Head of caudate nucleus (tissue), 42 donors: ENCODE measurements around the gene FAM241B.

Experiments used
- DNase-seq, 42 donors: peaks; one replicate each; pipeline versions ENCODE4 v3.0.0 to v3.0.0-alpha.2; 2020 to 2021; ENCODE audit warnings: mixed read lengths in 7 of 42
- intact Hi-C: fragments of 100-400 bp; cut with DNase I; formaldehyde crosslinking; loops from one replicate; pipeline ENCODE4 v1.15.0; 2022

FAM241B gene

DNA sequence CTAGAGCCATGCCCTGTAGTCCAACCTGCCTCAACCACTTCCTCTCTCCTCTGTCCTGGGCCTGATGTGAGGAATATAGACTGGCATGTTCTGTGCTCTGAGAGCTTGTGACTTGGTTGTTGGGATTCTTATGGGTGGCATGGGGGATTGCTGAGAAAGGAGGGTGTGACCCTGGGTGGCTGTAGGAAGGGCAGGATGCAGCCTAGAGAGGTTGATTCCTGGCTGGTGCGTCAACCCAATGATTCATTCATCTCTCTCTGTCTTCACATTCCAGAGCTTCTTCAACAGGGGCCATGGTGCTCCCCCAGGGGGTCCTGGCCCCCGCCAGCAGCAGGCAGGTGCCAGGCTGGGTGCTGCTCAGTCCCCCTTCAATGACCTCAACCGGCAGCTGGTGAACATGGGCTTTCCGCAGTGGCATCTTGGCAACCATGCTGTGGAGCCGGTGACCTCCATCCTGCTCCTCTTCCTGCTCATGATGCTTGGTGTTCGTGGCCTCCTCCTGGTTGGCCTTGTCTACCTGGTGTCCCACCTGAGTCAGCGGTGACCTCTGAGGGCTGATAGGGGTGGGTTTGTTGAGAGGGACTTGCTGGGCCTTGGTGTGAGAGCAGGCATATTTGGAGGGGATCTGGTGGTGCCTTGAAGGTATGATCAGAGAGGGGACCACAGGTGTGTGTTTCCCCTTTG lies 2.6 kb downstream of the FAM241B start:
- DNase-seq = peak in 2 of 42 donors; percentile 2 to 27
- intact Hi-C loops = loop anchor here (10.0 kb wide), 1 partner anchor 398 kb away; no protein-coding TSS in a partner anchor

DNA sequence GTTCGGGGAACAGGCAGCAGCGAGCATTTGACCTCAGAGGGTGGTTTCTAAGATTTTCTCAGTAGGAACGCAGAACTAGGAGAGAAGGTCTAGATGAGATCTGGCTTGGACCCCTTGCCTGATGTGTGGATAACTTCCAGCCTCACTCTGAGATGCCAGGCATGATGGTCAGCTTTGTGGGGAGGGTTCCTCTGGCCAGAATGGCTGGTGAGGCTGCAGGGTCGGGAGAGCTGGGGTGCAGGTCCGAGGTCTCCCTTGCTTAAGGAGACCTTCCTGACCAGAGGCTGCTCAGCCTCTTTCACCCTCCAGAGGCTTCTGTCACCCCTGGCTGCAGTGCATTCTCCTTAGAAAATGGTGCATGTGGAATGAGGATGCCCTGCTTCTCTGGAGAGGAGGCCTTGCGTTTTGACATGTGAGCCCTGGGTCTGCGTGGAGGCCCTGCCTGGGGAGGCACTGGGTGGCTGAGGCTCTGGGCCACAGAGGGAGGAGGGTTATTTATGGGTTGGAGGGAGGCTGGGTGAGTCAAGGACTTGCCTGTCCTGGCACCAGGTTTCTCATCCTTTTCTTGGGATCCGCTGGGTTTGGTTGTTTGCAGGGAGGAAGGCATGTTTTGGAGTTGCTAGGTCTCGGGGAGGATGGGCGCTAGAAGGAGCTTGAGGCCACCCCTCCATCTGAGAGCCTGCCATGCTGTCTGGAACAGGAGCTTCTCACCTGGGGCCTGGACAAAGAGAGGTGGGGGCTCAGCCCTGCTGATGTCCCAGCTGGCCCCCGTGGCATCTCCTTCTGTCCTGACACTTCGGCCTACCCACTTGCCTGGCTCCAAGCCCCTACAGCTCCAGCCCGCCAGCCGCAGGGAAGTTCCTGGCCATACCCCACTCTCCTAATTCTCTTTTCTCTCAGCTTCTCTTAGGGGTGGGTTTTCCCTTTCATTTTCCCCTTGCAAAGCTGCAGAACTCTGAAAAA lies 3.9 kb downstream of the FAM241B start:
- DNase-seq = peak in 5 of 42 donors; percentile 2 to 40 (median 12)
- intact Hi-C loops = loop anchor here (10.0 kb wide), 1 partner anchor 399 kb away; no protein-coding TSS in a partner anchor

DNA sequence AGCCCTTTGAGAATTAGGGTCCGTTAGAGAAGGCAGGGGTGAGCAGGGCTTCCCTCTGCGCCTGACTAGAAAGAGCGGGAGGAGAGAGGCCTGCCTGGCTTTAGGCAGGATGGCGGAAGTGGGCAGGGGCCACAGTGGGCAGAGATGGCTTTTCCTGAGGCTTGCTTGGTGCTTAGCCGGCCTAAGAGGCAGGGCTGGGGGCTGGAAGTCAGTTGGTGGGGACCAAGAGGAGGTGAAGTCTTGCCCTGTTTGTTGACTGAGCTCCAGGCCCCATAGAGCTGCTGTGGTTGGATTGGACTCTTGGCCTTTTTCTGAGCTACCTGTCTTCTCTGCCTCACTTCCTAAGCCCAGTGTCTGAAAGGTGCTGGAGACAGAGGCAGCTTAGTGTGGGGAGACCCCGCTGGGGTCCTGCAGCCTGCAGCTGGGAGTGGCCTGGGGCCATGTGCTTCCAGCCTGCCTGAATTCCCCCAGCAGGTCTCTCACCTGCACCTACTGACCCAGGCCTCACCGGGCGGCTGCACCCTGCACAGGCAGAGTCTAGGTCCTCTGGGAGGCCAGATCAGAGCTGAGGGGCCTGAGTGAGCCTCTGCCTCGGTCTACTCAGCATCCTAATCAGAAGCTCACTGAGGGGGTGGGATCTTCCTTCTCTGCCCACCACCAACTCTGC lies 4.8 kb downstream of the FAM241B start:
- intact Hi-C loops = loop anchor here (10.0 kb wide), 1 partner anchor 400 kb away; no protein-coding TSS in a partner anchor

DNA sequence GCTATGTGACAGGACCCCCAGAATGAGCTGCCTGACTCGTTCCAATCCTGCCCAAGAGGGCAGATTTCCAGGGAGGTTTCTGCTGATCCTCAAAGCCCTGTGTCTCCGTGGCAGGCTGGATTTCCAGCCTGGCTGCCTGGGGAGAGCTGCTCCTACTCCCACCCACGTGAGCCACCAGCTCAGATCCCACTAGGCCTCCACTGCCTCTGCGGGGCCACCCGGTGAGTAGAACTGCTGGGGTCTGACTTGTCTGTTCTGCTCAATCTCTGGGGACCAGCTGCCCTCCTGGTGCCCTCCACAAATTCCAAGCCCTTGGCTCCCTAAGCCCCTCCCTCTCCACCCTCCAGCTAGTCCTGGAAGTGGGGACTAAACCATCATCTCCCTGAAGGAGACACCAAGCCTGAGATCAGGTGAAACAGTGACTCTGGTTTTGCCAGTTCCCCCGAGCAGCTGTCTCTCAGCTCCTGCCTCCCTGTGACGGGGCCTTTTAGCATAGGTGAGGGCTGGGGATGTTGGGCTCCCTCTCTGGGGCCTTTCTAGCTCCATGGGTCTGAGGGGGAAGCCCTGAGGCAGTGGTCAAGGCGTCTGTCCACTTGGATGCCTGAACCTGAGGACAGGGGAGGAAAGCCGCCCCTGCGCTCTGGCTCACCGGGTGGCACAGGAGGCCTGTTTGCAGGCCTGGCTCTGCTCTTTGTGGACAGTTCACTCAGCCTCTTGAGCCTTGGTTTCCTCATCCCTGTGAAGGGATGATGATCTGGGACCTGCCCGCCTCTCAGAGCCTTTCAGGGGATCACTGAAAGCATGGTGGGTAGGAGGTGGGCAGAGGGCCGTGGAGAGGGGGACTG lies 5.6 kb downstream of the FAM241B start:
- peak in 4 of 42 donors; percentile 6 to 36 (median 19) for DNase-seq
- intact Hi-C loops = loop anchor here (10.0 kb wide), 1 partner anchor 401 kb away; no protein-coding TSS in a partner anchor

More for the DNA sequence above, 4.8 kb downstream of the FAM241B start:
- peak in 5 of 42 donors; percentile 4 to 31 (median 13) for DNase-seq

DNA sequence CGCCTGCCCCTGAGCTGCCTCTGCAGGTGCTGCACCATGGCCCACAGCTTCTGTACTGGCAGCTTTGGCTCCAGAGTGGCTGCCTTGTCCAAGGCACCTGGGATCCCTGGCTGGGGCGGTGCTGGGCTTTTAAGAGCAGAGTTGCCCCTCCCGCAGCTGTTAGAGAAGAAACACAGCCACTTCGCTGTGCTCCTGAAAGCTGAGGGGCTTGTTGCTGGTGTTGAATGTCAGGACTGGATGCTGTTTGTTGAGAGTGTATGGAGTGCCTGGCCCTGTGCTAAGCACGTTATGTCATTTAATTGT lies 6.2 kb downstream of the FAM241B start:
- intact Hi-C loops = loop anchor here (10.0 kb wide), 1 partner anchor 401 kb away; no protein-coding TSS in a partner anchor
- DNase-seq = peak in 2 of 42 donors; percentile 4 to 19

DNA sequence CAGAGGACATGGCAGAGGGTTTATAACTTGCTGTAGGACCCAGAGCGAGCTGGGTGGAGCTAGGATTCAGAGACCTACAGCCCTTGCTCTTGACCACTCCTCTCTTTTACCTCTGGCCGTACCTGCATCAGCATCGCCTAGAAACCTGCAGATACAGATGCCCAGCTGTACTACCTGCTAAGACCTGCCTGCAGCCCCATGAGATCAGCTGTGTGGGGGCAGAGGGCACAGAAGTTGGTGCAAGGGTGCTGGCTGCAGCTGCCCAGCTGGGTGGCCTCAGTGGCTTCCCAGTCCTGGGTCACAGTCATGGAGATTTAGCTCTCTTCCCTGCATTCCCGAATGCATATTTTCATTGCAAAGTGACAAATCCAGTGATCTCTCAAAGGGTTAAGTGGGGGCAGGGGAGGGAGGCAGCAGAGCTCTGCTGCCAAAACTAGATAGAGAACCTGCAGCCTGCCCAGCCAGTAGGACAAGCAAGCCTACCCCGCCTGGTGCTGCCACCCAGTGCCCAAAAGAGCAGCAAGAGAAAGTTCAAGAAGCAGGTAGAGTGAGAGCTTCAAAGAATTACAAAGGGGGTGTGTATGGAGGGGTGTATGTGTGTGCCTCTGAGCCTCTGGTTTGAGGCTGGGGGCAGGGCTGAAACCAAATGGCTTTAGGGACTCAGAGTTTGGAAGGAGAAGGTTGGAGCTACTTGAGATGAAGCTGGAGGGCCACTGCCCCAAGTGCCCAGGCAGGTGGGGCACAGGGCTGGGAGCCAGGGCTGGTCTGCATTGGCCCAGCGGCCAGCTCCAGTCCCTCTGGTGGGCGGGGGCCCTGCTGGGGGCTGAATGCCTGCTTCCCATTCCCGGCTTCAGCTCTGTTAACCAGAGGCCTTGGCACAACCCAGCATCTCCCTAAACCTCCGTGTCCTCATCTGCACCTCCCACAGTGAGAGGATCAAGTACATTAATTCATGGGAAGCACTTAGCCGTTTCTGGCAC lies 6.9 kb downstream of the FAM241B start:
- intact Hi-C loops = loop anchor here (10.0 kb wide), 1 partner anchor 402 kb away; no protein-coding TSS in a partner anchor
- DNase-seq = peak in 30 of 42 donors; percentile 33 to 80 (median 52)

DNA sequence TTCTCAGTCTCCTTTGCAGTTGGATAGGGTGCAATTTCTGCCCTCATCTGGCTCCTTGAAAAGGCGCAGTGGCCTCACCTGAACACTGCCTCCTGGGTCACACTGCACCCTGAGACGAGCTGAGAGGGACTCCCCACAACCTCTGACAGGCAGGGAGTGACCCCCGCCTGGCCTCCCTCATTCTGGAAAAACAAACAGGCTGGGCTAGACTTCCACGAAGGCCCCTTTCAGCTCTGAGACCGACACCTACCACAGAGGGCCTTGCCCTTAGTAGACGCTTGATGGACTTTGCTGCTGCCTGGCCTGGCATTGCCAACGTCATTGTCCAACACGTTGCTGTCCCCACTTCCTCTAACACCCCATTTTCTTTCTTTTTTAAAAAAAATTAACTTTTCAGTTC lies 8.6 kb downstream of the FAM241B start:
- DNase-seq = peak in 4 of 42 donors; percentile 5 to 29 (median 17)
- intact Hi-C loops = loop anchor here (10.0 kb wide), 1 partner anchor 404 kb away; no protein-coding TSS in a partner anchor

DNA sequence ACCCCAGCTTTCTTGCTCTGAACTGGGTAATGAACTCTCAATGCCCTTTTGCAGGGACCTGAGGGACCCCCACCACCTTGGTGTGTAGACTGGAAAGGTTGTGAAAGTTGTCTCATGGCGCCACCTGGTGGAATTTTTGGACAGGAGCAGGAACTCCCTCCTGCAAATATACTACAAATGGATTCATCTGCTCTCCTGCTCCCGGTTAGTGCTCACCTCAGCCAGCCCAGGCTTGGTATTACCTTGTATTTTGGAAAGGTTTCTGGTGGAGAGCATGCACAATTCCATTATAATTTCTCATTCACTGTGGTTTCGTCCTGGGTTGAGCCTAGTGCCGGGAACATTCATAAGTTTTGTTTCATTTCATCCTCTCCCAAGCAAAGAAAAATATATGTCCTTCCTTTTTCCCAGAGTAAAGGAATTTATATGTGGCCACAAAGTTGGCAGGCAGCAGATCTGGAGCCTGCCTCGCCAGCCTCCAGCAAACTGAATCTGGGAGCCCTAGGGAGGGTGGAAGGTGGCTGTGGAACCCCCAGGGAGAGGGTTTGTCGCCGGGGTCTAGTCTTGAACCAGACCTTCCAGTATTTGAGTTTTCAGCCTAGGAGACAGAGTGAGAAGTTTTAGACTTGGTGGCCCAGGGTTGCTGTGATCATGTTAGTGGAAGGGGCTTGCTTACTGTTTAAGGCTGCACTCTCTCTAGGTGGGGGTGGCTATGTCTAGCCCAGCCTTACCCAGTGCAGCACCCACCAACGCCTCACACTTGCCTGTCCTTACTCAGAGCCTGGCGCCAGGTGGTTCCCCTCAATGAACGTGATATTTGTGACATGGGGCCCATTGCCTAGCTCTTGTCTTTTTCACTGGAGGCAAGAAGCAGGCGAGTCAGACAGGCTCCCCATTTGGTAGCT lies 9.5 kb downstream of the FAM241B start:
- DNase-seq = peak; percentile 57 to 91 (median 80)
- intact Hi-C loops = loop anchor here (5.0 to 10.0 kb wide), 5 partner anchors 78 to 405 kb away; partner anchors contain the start of gene TACR2

DNA sequence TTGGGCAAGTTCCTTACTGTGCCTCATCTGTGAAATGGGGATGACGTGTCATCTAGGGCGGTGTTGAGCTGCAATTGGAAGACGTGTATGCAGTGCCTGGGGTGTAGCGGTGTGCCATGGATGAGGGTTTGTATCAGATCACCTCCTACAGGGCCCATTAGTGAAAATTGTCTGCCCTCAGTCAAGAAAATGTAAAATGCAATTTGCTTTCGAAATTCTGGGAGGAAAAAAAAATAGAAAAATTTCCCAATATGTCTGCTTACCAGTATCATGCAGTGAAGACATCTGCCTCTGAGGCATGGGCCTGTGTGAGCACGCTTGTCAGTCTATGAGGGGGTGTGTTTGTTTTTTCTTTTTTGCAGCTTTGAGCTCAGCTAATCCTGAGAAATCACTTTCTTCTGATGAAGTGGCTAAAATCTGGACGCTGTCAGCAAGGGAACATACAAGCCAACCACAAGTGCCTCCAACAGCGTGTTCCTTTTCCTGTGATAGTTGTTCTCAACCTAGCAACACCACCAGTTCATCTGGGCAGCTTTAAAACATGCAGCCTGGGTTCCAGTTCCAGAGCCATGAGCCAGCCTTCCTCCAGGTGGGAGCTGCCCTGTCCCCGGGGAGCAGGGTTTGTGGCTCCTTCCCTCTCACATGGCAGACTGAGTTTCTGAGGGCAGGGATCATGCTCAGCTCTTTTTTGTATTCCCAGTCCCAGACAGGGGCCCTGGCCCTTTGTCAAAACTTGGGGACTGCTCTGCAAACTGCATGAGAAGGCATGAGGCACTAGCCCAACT lies 10.3 kb downstream of the FAM241B start:
- intact Hi-C loops = loop anchor here (5.0 to 10.0 kb wide), 4 partner anchors 77 to 277 kb away; partner anchors contain the start of gene TACR2
- DNase-seq = peak in 24 of 42 donors; percentile 17 to 81 (median 42)

DNA sequence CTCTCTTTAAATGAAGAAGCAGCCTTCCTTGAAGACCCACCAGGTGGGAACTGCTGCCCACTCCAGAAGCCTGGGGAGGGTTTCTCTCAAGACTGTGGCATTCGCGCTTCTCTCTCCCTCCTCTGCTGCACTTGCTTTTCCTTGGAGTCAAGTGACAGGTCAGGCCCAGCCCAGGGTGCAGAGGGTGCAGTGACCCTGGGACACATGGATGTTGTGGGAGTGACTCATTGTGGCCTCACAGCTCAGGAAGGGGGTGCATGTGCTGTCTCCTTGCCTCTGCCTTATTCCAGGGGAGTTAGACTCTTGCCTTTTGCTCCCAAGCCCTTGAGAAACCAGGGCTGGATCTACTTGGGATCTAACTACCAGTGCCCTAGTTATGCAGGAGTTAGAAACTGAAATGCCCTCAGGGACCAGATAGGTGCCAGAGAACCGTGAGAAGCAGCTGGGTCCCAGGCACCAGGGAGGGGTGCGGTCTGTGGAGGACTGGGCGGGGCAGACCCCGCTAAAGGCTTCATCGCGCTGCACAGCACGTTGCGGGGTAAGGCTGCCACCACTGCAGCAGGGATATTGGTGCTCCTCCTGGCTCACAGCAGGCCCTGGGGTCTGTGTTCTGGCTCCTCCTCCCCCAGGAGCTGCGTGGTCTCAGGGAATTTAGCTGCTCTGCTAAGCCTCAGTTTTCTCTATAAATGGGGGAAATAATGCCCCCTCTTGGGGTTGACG lies 11.4 kb downstream of the FAM241B start:
- DNase-seq = peak in 2 of 42 donors; percentile 11 to 25
- intact Hi-C loops = loop anchor here (5.0 to 10.0 kb wide), 4 partner anchors 76 to 276 kb away; partner anchors contain the start of gene TACR2

DNA sequence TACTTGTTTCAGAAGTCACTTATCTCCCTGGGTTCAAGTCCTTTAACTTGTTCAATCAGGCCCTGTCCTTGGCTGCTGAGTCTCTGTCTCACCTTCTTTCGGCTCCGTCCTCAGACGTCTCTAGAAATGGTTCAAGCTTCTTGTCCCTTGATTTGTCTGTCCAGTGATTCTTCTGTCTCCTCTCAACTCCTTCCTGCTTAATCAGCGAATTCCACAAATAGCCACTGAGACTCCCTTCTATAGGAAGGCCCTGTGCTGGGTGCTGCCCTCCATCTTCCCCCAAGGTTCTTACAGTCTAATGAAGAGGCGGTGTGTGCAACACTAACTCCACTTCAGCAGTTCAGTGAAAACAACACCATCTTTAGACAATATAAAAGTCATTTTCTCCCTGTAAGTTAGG lies 12.7 kb downstream of the FAM241B start:
- peak in 2 of 42 donors; percentile 3 to 8 for DNase-seq
- intact Hi-C loops = loop anchor here (5.0 to 10.0 kb wide), 4 partner anchors 75 to 275 kb away; partner anchors contain the start of gene TACR2

DNA sequence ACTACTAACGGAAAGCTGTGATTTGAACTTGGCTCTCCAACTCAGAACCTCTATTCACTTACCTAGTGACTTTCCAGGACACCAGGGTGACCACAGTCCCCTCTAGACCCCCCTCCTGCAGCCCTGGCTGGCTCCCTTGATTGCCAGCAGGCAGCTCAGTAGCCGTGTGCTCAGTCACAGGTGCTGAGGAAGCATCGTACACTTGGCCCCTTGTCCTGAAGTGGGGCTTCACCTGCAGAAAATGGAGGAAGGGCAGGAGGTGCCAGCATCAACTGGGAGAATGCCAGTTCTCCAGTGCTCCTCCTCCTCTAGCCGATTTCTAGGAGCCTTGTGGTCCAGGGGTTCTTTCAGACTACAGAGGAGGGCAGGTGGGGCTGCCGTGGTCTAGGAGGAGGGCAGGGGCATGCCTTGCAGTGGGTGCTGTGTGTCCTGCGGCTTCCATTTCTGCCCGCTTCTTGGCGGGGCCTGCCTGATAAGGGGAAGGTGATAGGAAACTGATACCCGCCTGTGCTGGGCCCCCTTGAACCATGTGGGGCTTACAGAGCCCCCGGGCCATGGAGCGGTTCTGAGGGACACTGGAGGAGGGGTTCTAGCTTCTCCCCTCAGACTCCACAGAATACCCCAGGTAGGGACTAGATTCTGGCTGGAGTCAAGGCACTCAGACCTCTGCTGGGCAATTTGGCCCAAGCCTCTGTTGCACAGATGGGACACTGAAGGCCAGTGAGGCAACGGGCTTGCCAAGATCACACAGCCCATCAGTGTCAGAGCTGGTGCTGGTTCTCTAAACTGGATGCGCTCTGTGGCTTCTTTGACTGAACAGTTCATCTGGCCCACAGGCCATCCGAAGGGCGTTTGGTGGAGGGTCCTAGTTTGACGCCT lies 14.0 kb downstream of the FAM241B start:
- intact Hi-C loops = loop anchor here (5.0 to 10.0 kb wide), 4 partner anchors 73 to 273 kb away; partner anchors contain the start of gene TACR2
- DNase-seq = peak in 1 of 42 donors; percentile 14
